Ovary (tissue), 9 donors: ENCODE measurements around the gene SEC23B. TPM values are rescaled to one million over a fixed set of nuclear protein-coding genes. Genes with fewer than 3 reads are reported as not detected.

Source experiments
- DNase-seq, 5 donors: peaks; one replicate each; pipeline ENCODE4 v3.0.0-alpha.2; 2019 to 2020
- H3K27ac ChIP-seq, 2 donors: fragments of 200-600 bp; one replicate each; pipeline versions ENCODE4 v1.5.1 to v1.8.0; 2019 to 2022
- H3K27me3 ChIP-seq: fragments of 200-600 bp; one replicate; pipeline ENCODE4 v1.8.0; 2022
- H3K36me3 ChIP-seq: fragments of 200-600 bp; sonication (generic); one replicate; pipeline ENCODE4 v1.5.1; 2019
- H3K4me1 ChIP-seq: one replicate; pipeline ENCODE4 v1.8.1; 2013; ENCODE audit warnings: mild to moderate bottlenecking, moderate library complexity; ENCODE audit not compliant: insufficient read depth
- H3K4me3 ChIP-seq: fragments of 200-600 bp; sonication (generic); one replicate; pipeline ENCODE4 v1.5.1; 2017
- H3K9me3 ChIP-seq, 2 donors: fragments of 200-600 bp in 1 of 2; sonication (generic) in 1 of 2; one replicate each; pipeline versions ENCODE4 v1.5.1 to v1.8.1; 2013 to 2019; ENCODE audit warnings: mild to moderate bottlenecking in 1 of 2, moderate library complexity in 1 of 2
- CTCF ChIP-seq, 3 donors: fragments of 450-650 bp in 2 of 3; fragments of 200-600 bp in 1 of 3; IDR thresholded peaks; one replicate each; pipeline versions ENCODE4 v1.5.1 to v1.8.0; 2016 to 2022; ENCODE audit warnings: antibody characterized with exemption in 3 of 3, mild to moderate bottlenecking in 1 of 3
- EP300 ChIP-seq: sonication (generic); formaldehyde crosslinking; IDR thresholded peaks from one replicate; pipeline ENCODE4 v1.6.1; 2017; ENCODE audit warnings: antibody characterized with exemption
- POLR2A ChIP-seq: fragments of 450-650 bp; IDR thresholded peaks from one replicate; pipeline ENCODE4 v1.6.1; 2017; ENCODE audit warnings: antibody characterized with exemption, mild to moderate bottlenecking, moderate library complexity
- WGBS, 3 donors: extraction: QIAGEN DNeasy Blood & Tissue Kit in 1 of 3; methylation state at CpG; one replicate each; pipeline versions ENCODE4 v1.1.5 to v1.1.7; 2013 to 2017; 5-methylcytosine and 5-hydroxymethylcytosine counted together
- intact Hi-C, 4 donors: fragments of 100-400 bp; cut with DNase I; formaldehyde crosslinking; loops; one replicate each; pipeline versions ENCODE4 v1.11.0 to v1.15.1; 2022 to 2023
- polyA plus RNA-seq, 2 donors: library from polyadenylated mRNA; stranded (reverse); fragments of 200-250 nt in 1 of 2; fragments of 350-450 nt in 1 of 2; fragmentation: Illumina TruSeq in 1 of 2; extraction: RNeasy Lipid Tissue Mini Kit (QIAGEN cat#74804) in 1 of 2; gene quantifications; one replicate each; pipeline ENCODE4 v1.2.3, GENCODE V29; 2013 to 2014
- total RNA-seq, 7 donors: library from RNA; depleted of rRNA in 2 of 7; stranded (reverse); fragments of >200 nt in 2 of 7; fragmentation: NEBNext Ultra II Directional in 3 of 7; extraction: Animal tissue kit (Norgen Biotek cat#: 25700) in 3 of 7; gene quantifications; one replicate each; pipeline versions ENCODE4 v1.1.0 to v1.2.4, GENCODE V29; 2016 to 2023
- donor health status: DM: no; HTN: no; CAD: no; lungs with moderate emphysema.
- donor health status: DM: no; HTN: no; CAD: no.
- donor health status: Bipolar disorder and iron deficiency.
- donor health status: DM: yes; HTN: yes; CAD: no.
- donor health status: DM: no; HTN: no; CAD: no.
- donor health status: DM: yes; HTN: yes; CAD: no.

SEC23B gene
- total and polyA plus RNA-seq, 9 donors = 11.2 to 48.0 (median 35.9) TPM

GRCh38 chr20:18504479-18505060, 3.2 kb upstream of the SEC23B start:
- H3K27me3 ChIP-seq = no peaks in the 10 kb centered on the region
- peak in 4 of 5 donors; percentile 29 to 45 (median 38) for DNase-seq
- no peak overlapping the region for H3K4me3 ChIP-seq
- no peaks in the 10 kb centered on the region for H3K36me3 ChIP-seq
- 63 to 70% (median 70%) methylated on average over 31 of the region's 31 CpGs for WGBS, 3 donors
- TF ChIP-seq CTCF (IDR thresholded peaks at IDR 0.05) = no peak
- TF ChIP-seq EP300 = no peak
- TF ChIP-seq POLR2A = no peak
- intact Hi-C loops = no loop called here
- H3K9me3 ChIP-seq = no peaks in the 10 kb centered on the region
- peaks cover 9% of the 10 kb centered on the region for H3K4me1 ChIP-seq
- no peak overlapping the region for H3K27ac ChIP-seq

GRCh38 chr20:18506744-18507143, 996 bp upstream of the SEC23B start:
- H3K36me3 ChIP-seq = no peaks in the 10 kb centered on the region
- H3K4me1 ChIP-seq = peaks cover 9% of the 10 kb centered on the region
- H3K27me3 ChIP-seq = no peaks in the 10 kb centered on the region
- peak overlapping the region; percentile 62 to 96 for H3K27ac ChIP-seq
- no peaks in the 10 kb centered on the region for H3K9me3 ChIP-seq
- TF ChIP-seq CTCF (IDR thresholded peaks at IDR 0.05) (no peak), EP300 (no peak), POLR2A (no peak)
- H3K4me3 ChIP-seq = peak overlapping the region; percentile 77
- peak in 1 of 5 donors; percentile 24 for DNase-seq
- WGBS, 3 donors = 57 to 68% (median 61%) methylated on average over 8 of the region's 8 CpGs
- intact Hi-C loops = no loop called here

- no peaks in the 10 kb centered on the region for H3K36me3 ChIP-seq
- intact Hi-C loops = no loop called here
- 90 to 97% (median 95%) methylated on average over 1 of the region's 1 CpG for WGBS, 3 donors
These were observed 3.8 kb downstream of the SEC23B start for GRCh38 chr20:18511571-18511970.

GRCh38 chr20:18513208-18513607, 5.5 kb downstream of the SEC23B start:
- intact Hi-C loops = no loop called here
- H3K36me3 ChIP-seq = no peaks in the 10 kb centered on the region
- H3K4me1 ChIP-seq = peaks cover 5% of the 10 kb centered on the region
- no peak for DNase-seq
- 89 to 96% (median 93%) methylated on average over 7 of the region's 7 CpGs for WGBS, 3 donors
- TF ChIP-seq EP300 (no peak), CTCF (IDR thresholded peaks at IDR 0.05) (no peak), POLR2A (no peak)
- H3K9me3 ChIP-seq = no peaks in the 10 kb centered on the region
- no peak overlapping the region for H3K27ac ChIP-seq
- H3K27me3 ChIP-seq = no peaks in the 10 kb centered on the region
- no peak overlapping the region for H3K4me3 ChIP-seq

More at GRCh38 chr20:18511571-18511970, 3.8 kb downstream of the SEC23B start:
- Histone ChIP-seq H3K9me3 (no peaks in the 10 kb centered on the region), H3K4me3 (no peak overlapping the region), H3K27ac (no peak overlapping the region), H3K27me3 (no peaks in the 10 kb centered on the region), H3K4me1 (peaks cover 9% of the 10 kb centered on the region)
- DNase-seq = no peak
- TF ChIP-seq EP300 (no peak), POLR2A (no peak), CTCF (IDR thresholded peaks at IDR 0.05) (no peak)
